C4-2B (cell line): ENCODE data around the gene ATP12A.
A peak's percentile ranks its signal among the peaks of the same experiment; 100 is the strongest.

Experiments
- H3K27ac ChIP-seq: fragments of 450-650 bp; 2 replicates; pipeline ENCODE4 v1.5.1; 2017
- CTCF ChIP-seq: fragments of 450-650 bp; conservative IDR thresholded peaks from 2 replicates; pipeline ENCODE4 v1.5.1; 2017; ENCODE audit warnings: mild to moderate bottlenecking
- ZFX ChIP-seq: fragments of 450-650 bp; IDR thresholded peaks from 2 replicates; pipeline ENCODE4 v1.6.1; 2017

ATP12A gene

GRCh38 chr13:24664726-24665409 is 15.3 kb upstream of the ATP12A start:
- TF ChIP-seq CTCF (no peak), ZFX (no peak)
- no peak overlapping the region for H3K27ac ChIP-seq

GRCh38 chr13:24668511-24668910 is 11.7 kb upstream of the ATP12A start:
- TF ChIP-seq CTCF (no peak), ZFX (no peak)
- no peak overlapping the region for H3K27ac ChIP-seq

DNA sequence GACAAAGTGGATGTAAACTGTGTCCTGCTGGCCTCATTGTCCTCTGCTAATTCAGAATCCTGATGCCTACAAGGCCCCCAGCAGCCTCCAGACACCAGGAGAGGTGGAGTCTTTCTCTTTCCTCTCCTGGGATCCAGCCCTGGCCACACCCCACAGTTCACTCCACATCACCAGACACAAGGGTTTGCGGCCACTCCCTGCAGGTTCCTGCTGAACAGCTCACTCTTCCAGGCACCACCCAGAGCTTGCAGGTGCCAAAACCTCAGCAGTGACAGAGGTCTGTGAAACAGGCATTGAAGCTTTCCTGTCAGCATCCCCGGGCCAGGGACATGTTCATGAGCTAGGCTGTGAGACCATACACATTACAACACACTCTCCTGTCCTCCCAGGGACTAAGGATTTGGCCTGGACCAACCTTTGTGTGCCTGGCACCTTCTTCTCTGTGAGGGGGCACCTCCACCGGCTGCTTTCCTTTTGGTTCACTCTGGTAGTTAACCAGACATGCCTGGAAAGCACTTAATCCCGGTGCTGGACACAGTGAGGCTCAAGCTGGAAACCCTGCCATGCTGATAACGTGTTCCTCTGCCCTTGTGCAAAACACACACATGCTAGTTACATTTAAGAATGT is 11.1 kb upstream of the ATP12A start:
- TF ChIP-seq ZFX (no peak), CTCF (no peak)
- no peak overlapping the region for H3K27ac ChIP-seq

DNA sequence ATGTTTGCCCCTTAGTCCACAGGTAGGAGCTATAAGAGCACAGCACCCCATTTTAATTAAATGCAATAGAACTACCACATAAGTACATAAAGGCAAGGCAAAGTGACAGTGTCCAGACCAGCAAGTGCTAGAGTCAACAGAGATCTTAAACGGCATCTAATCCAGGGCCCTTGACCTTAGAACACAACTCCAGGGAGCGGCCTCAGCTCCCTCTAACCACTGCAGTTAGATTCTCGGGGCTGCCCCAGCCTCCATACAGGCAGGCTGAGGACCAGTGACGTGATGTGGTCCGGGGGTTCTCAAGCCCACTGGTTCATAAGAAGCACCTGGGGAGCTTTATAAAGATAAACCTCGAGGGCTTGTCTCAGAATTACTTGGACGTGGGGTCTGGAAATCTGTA is 10.0 kb upstream of the ATP12A start:
- no peak overlapping the region for H3K27ac ChIP-seq
- TF ChIP-seq CTCF (no peak), ZFX (no peak)

- TF ChIP-seq ZFX: no peak
- TF ChIP-seq CTCF: no peak
- no peak overlapping the region for H3K27ac ChIP-seq
Observed at GRCh38 chr13:24670961-24671381, 9.2 kb upstream of the ATP12A start.

- TF ChIP-seq ZFX: no peak
- TF ChIP-seq CTCF: peak; percentile 99
- no peak overlapping the region for H3K27ac ChIP-seq
Observed at GRCh38 chr13:24671386-24672113, 8.7 kb upstream of the ATP12A start.
